GM23248 (cell line): ENCODE results near the gene KCNIP1.

Experiments
- EZH2 ChIP-seq: fragments of 200-600 bp; sonication (generic); IDR thresholded peaks from 2 replicates; pipeline ENCODE4 v1.6.1; 2018; ENCODE audit warnings: antibody characterized with exemption, mild to moderate bottlenecking; ENCODE audit not compliant: insufficient read depth, poor library complexity, severe bottlenecking
- EZH2phosphoT487 ChIP-seq: fragments of 200-600 bp; sonication (generic); IDR thresholded peaks from 2 replicates; pipeline ENCODE4 v1.6.1; 2018; ENCODE audit warnings: antibody characterized with exemption, moderate library complexity, mild to moderate bottlenecking, low read depth; ENCODE audit not compliant: insufficient read depth

GRCh38 chr5:170581211-170581610, 77.4 kb downstream of the KCNIP1 start:
- TF ChIP-seq EZH2 (no peak), EZH2phosphoT487 (no peak)
